Measurements from ENCODE around the gene KLHL4.
"Not testable (repeated sequence)": the region's sequence is repeated elsewhere in the genome, so short reads cannot be mapped to it uniquely, and the experiment has no call there.

Gene KLHL4, protein sequence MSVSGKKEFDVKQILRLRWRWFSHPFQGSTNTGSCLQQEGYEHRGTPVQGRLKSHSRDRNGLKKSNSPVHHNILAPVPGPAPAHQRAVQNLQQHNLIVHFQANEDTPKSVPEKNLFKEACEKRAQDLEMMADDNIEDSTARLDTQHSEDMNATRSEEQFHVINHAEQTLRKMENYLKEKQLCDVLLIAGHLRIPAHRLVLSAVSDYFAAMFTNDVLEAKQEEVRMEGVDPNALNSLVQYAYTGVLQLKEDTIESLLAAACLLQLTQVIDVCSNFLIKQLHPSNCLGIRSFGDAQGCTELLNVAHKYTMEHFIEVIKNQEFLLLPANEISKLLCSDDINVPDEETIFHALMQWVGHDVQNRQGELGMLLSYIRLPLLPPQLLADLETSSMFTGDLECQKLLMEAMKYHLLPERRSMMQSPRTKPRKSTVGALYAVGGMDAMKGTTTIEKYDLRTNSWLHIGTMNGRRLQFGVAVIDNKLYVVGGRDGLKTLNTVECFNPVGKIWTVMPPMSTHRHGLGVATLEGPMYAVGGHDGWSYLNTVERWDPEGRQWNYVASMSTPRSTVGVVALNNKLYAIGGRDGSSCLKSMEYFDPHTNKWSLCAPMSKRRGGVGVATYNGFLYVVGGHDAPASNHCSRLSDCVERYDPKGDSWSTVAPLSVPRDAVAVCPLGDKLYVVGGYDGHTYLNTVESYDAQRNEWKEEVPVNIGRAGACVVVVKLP

DNA sequence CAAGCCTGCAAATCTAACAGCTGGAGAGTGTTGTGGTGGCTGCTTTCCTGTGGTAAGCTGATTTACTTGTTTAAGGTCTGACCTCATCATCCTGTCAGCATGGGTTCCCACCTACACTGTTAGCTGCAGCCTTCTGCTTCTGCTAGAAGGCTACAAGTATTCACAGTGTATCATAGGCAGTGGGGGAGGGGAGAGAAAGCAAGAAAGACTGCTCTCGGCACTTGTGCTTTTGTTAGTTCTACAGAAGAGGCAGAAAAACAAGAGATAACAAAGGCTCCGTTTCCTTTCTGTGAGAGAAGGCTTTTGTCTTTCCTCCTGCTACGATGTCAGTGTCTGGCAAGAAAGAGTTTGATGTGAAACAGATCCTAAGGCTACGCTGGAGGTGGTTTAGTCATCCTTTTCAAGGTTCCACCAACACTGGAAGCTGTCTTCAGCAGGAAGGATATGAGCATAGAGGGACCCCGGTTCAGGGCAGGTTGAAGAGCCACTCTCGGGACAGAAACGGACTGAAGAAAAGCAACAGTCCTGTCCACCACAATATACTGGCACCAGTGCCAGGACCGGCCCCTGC lies at the start of gene KLHL4:
Gene KLHL4, plus strand, starts transcription at position 232 of the 571 bp plus-strand sequence. Its CDS starts 92 bp downstream, at position 324.
- Histone ChIP-seq H3K79me2 (ENCODE audit: low read length) (no peaks in the 10 kb centered on the region), H2AFZ (ENCODE audit: low read length) (peak within 1 kb of the TSS; percentile 63), H3K9me3 (replicated peaks; ENCODE audit: insufficient read depth, low read length) (no peaks in the 10 kb centered on the region), H3K4me1 (ENCODE audit: low read length) (no peaks in the 10 kb centered on the region), H3K9ac (ENCODE audit: low read length) (peak within 1 kb of the TSS; percentile 55), H3K4me2 (ENCODE audit: low read depth, low read length) (peak within 1 kb of the TSS; percentile 72), H3K36me3 (replicated peaks; ENCODE audit: insufficient read depth, low read length) (no peaks in the 10 kb centered on the region), H4K20me1 (ENCODE audit: insufficient read depth, low read length) (no peaks in the 10 kb centered on the region), H3K27ac (ENCODE audit: low read length) (peak within 1 kb of the TSS; percentile 79; the same call in 1 of the 2 replicates), H3K27me3 (replicated peaks; ENCODE audit: insufficient read depth, low read length) (no peaks in the 10 kb centered on the region), H3F3A (ENCODE audit: insufficient read depth, low read length) (peaks cover 11% of the 10 kb centered on the region; the same call in 1 of the 2 replicates), H3K4me3 (ENCODE audit: low read length) (peak within 1 kb of the TSS; percentile 57), H3K9me2 (replicated peaks; ENCODE audit: insufficient read depth, low read length) (no peaks in the 10 kb centered on the region)
- peak; percentile 94 for DNase-seq
- no peak for TF ChIP-seq EZH2 (optimal IDR thresholded peaks at IDR 0.05; ENCODE audit: low read depth, low read length)
- TF ChIP-seq EZH2phosphoT487 (IDR thresholded peaks at IDR 0.05; ENCODE audit: low read length) = no peak

DNA sequence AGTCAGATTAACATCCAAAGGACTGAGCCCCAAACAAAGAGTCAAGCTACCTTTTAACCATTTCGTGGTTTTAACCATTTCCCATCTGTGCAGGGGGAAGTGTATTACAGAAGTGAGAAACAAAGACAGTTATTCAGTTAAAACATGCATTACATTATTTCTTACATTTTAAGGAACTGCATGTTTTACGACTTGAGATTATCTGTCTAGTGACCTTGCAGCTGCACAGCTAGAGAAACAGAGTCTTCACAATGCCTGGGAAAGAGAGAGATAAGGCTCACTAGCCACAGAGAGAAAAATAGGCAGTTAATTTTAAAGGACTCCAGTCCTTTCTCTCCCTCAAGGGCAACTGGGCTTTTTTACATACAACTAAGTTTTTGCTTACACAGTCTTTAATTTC lies 48.7 kb upstream of the KLHL4 start:
- no peaks in the 10 kb centered on the region for H3K27me3 ChIP-seq (replicated peaks; ENCODE audit: insufficient read depth, low read length)
- H3K9me2 ChIP-seq (replicated peaks; ENCODE audit: insufficient read depth, low read length) = no peaks in the 10 kb centered on the region
- H3K4me1 ChIP-seq (ENCODE audit: low read length) = no peaks in the 10 kb centered on the region
- no peaks in the 10 kb centered on the region for H3K79me2 ChIP-seq (ENCODE audit: low read length)
- H3K9me3 ChIP-seq (replicated peaks; ENCODE audit: insufficient read depth, low read length) = no peaks in the 10 kb centered on the region
- H3K4me2 ChIP-seq (ENCODE audit: low read depth, low read length) = no peak overlapping the region
- no peaks in the 10 kb centered on the region for H3K36me3 ChIP-seq (replicated peaks; ENCODE audit: insufficient read depth, low read length)
- no peaks in the 10 kb centered on the region for H4K20me1 ChIP-seq (ENCODE audit: insufficient read depth, low read length)
- no peak overlapping the region for H3K9ac ChIP-seq (ENCODE audit: low read length)
- no peak for TF ChIP-seq EZH2 (optimal IDR thresholded peaks at IDR 0.05; ENCODE audit: low read depth, low read length)
- no peak for TF ChIP-seq EZH2phosphoT487 (IDR thresholded peaks at IDR 0.05; ENCODE audit: low read length)
- TF ChIP-seq, protein P1, sequence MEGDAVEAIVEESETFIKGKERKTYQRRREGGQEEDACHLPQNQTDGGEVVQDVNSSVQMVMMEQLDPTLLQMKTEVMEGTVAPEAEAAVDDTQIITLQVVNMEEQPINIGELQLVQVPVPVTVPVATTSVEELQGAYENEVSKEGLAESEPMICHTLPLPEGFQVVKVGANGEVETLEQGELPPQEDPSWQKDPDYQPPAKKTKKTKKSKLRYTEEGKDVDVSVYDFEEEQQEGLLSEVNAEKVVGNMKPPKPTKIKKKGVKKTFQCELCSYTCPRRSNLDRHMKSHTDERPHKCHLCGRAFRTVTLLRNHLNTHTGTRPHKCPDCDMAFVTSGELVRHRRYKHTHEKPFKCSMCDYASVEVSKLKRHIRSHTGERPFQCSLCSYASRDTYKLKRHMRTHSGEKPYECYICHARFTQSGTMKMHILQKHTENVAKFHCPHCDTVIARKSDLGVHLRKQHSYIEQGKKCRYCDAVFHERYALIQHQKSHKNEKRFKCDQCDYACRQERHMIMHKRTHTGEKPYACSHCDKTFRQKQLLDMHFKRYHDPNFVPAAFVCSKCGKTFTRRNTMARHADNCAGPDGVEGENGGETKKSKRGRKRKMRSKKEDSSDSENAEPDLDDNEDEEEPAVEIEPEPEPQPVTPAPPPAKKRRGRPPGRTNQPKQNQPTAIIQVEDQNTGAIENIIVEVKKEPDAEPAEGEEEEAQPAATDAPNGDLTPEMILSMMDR (IDR thresholded peaks at IDR 0.05; ENCODE audit: low read length) = no peak
- H3K4me3 ChIP-seq (ENCODE audit: low read length) = no peak overlapping the region
- H2AFZ ChIP-seq (ENCODE audit: low read length) = no peak overlapping the region
- H3K27ac ChIP-seq (ENCODE audit: low read length) = no peak overlapping the region
- DNase-seq = no peak
- H3F3A ChIP-seq (ENCODE audit: insufficient read depth, low read length) = no peaks in the 10 kb centered on the region

DNA sequence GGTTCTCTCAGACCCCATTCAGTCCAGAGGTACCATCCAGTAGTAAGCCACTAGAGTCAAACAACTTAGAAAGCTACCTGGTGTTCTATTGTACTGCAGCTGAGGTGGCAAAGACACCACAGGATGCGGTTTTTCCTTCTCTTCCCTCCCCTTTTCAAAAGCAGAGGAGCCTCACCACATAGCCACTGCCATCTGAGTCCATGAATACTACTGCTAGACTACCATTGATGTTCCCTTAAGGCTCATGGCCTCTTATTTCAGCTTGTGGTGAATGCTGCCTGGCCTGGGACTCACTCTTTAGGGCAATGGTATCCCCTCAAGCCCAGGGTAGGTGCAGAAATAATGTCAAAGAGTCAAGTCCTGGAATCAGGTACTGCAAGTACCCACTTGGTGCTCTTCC lies 41.8 kb upstream of the KLHL4 start:
- no peaks in the 10 kb centered on the region for H3K27me3 ChIP-seq (replicated peaks; ENCODE audit: insufficient read depth, low read length)
- H3K9me2 ChIP-seq (replicated peaks; ENCODE audit: insufficient read depth, low read length) = no peaks in the 10 kb centered on the region
- no peak overlapping the region for H2AFZ ChIP-seq (ENCODE audit: low read length)
- no peak overlapping the region for H3K4me3 ChIP-seq (ENCODE audit: low read length)
- no peaks in the 10 kb centered on the region for H4K20me1 ChIP-seq (ENCODE audit: insufficient read depth, low read length)
- H3K79me2 ChIP-seq (ENCODE audit: low read length) = no peaks in the 10 kb centered on the region
- H3K4me1 ChIP-seq (ENCODE audit: low read length) = no peaks in the 10 kb centered on the region
- no peaks in the 10 kb centered on the region for H3F3A ChIP-seq (ENCODE audit: insufficient read depth, low read length)
- no peaks in the 10 kb centered on the region for H3K36me3 ChIP-seq (replicated peaks; ENCODE audit: insufficient read depth, low read length)
- no peak for TF ChIP-seq EZH2phosphoT487 (IDR thresholded peaks at IDR 0.05; ENCODE audit: low read length)
- TF ChIP-seq, protein P1 (IDR thresholded peaks at IDR 0.05; ENCODE audit: low read length) = no peak
- TF ChIP-seq EZH2 (optimal IDR thresholded peaks at IDR 0.05; ENCODE audit: low read depth, low read length) = no peak
- no peak for DNase-seq
- H3K9me3 ChIP-seq (replicated peaks; ENCODE audit: insufficient read depth, low read length) = no peaks in the 10 kb centered on the region
- H3K4me2 ChIP-seq (ENCODE audit: low read depth, low read length) = no peak overlapping the region
- H3K9ac ChIP-seq (ENCODE audit: low read length) = no peak overlapping the region
- no peak overlapping the region for H3K27ac ChIP-seq (ENCODE audit: low read length)

DNA sequence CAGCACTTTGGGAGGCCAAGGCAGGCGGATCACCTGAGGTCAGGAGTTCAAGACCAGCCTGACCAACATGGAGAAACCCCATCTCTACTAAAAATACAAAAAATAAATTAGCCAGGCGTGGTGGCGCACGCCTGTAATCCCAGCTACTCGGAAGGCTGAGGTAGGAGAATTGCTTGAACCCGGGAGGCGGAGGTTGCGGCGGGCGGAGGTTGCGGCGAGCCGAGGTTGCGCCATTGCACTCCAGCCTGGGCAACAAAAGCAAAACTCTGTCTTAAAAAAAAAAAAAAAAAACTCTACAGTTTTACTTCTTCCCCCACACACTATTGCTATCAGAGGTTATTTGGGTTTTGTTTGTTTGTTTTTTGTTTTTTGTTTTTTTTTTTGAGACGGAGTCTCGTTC lies 38.9 kb upstream of the KLHL4 start:
- H3K36me3 ChIP-seq (replicated peaks; ENCODE audit: insufficient read depth, low read length); H4K20me1 ChIP-seq (ENCODE audit: insufficient read depth, low read length); H3K9me3 ChIP-seq (replicated peaks; ENCODE audit: insufficient read depth, low read length); DNase-seq; H3F3A ChIP-seq (ENCODE audit: insufficient read depth, low read length); H3K27ac ChIP-seq (ENCODE audit: low read length); H3K4me1 ChIP-seq (ENCODE audit: low read length); H3K4me2 ChIP-seq (ENCODE audit: low read depth, low read length); H3K4me3 ChIP-seq (ENCODE audit: low read length); H3K9me2 ChIP-seq (replicated peaks; ENCODE audit: insufficient read depth, low read length); H3K27me3 ChIP-seq (replicated peaks; ENCODE audit: insufficient read depth, low read length); H3K9ac ChIP-seq (ENCODE audit: low read length); H3K79me2 ChIP-seq (ENCODE audit: low read length); H2AFZ ChIP-seq (ENCODE audit: low read length): not testable (repeated sequence)
